Erythroblast (primary cell): ENCODE results near the gene ARHGEF3.

Experiments used
- DNase-seq, 2 experiments: peaks; one replicate each; lab custom pipeline; 2025; lab: John Stamatoyannopoulos, UW
- GATA1 ChIP-seq: IDR thresholded peaks from 2 replicates; pipeline ENCODE4 v1.6.1; 2011; ENCODE audit warnings: low read depth, mild to moderate bottlenecking, control low read depth, low read length, moderate library complexity
- POLR2A ChIP-seq: IDR thresholded peaks from 2 replicates; pipeline ENCODE4 v1.6.1; 2011; ENCODE audit warnings: mild to moderate bottlenecking, low read length

The ARHGEF3 gene

GRCh38 chr3:56796202-56796601, 5.5 kb downstream of the ARHGEF3 start:
- DNase-seq: peak; percentile 36 to 41
- no peak for TF ChIP-seq GATA1
- no peak for TF ChIP-seq POLR2A

- no peak for TF ChIP-seq POLR2A
- no peak for TF ChIP-seq GATA1
- DNase-seq: no peak
Measured at GRCh38 chr3:56795829-56796185, 5.9 kb downstream of the ARHGEF3 start.

- DNase-seq: no peak
- no peak for TF ChIP-seq GATA1
- no peak for TF ChIP-seq POLR2A
Measured at GRCh38 chr3:56795097-56795828, 6.5 kb downstream of the ARHGEF3 start.

- no peak for DNase-seq
- TF ChIP-seq POLR2A (no peak), GATA1 (no peak)
Measured at GRCh38 chr3:56792193-56792592, 9.6 kb downstream of the ARHGEF3 start.

GRCh38 chr3:56790016-56790821, 11.5 kb downstream of the ARHGEF3 start:
- no peak for DNase-seq
- TF ChIP-seq GATA1 (no peak), POLR2A (no peak)

GRCh38 chr3:56789076-56789475, 12.7 kb downstream of the ARHGEF3 start:
- TF ChIP-seq GATA1 (no peak), POLR2A (no peak)
- no peak for DNase-seq

- DNase-seq: no peak
- TF ChIP-seq POLR2A (no peak), GATA1 (no peak)
Measured at GRCh38 chr3:56788521-56788920, 13.2 kb downstream of the ARHGEF3 start.

- no peak for TF ChIP-seq GATA1
- no peak for TF ChIP-seq POLR2A
- DNase-seq: no peak
Measured at GRCh38 chr3:56787784-56788256, 13.9 kb downstream of the ARHGEF3 start.

GRCh38 chr3:56787258-56787775, 14.4 kb downstream of the ARHGEF3 start:
- no peak for DNase-seq

GRCh38 chr3:56785499-56785898, 16.2 kb downstream of the ARHGEF3 start:
- DNase-seq: no peak
- TF ChIP-seq GATA1 (no peak), POLR2A (no peak)

More at GRCh38 chr3:56787258-56787775, 14.4 kb downstream of the ARHGEF3 start:
- TF ChIP-seq POLR2A (no peak), GATA1 (no peak)

GRCh38 chr3:56784448-56785001, 17.2 kb downstream of the ARHGEF3 start:
- TF ChIP-seq POLR2A: no peak
- TF ChIP-seq GATA1: no peak
- no peak for DNase-seq

- TF ChIP-seq POLR2A (no peak), GATA1 (no peak)
- no peak for DNase-seq
Measured at GRCh38 chr3:56783644-56784447, 17.9 kb downstream of the ARHGEF3 start.

- no peak for DNase-seq
Measured at GRCh38 chr3:56782906-56783305, 18.8 kb downstream of the ARHGEF3 start.

GRCh38 chr3:56782215-56782614, 19.5 kb downstream of the ARHGEF3 start:
- no peak for DNase-seq
- TF ChIP-seq POLR2A (no peak), GATA1 (no peak)

More at GRCh38 chr3:56782906-56783305, 18.8 kb downstream of the ARHGEF3 start:
- TF ChIP-seq POLR2A: no peak
- TF ChIP-seq GATA1: no peak

- DNase-seq: no peak
- TF ChIP-seq GATA1: no peak
- no peak for TF ChIP-seq POLR2A
Measured at GRCh38 chr3:56781762-56782161, 20.0 kb downstream of the ARHGEF3 start.
